Measurements from ENCODE around the gene PHLDA3. TPM values are rescaled to one million over a fixed set of nuclear protein-coding genes. Genes with fewer than 3 reads are reported as not detected.

The PHLDA3 gene
- total RNA-seq, 1 experiment from 2014 or later = 22.1 TPM

- POLR2A ChIA-PET = no interaction called here
- intact Hi-C loops (cut with micrococcal nuclease) = no loop called here
These were observed 17.2 kb upstream of the PHLDA3 start for GRCh38 chr1:201486187-201486586.

DNA sequence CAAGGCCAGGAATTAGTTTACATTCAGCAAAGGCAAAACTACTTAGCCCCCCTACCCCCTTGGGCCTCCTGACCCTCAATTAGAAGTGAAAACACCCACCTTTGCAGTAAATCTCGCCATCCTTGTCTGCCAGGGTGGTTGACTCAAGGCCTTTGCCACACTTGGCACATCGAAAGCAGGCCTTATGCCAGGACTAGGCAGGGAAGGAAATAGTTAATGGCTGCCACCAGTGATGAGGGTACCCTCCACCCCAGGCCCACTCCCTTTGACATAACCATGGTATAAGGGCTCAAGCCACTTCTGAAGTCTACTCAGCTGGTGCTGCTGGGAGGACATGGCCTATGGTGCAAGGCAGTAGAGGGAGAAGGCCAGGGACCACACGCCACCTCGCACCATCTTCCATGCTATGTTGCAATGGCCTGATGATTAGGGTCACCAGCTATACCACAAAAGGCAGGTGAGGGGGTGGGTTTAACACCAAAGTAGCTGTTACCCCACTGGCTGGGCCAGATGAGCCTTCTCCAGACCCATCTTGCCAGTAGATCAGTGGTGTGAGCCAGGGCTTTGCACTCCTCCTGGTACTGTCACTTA lies 16.3 kb upstream of the PHLDA3 start:
- Histone ChIP-seq H3K27ac (ENCODE audit: low read depth, low read length) (no peak overlapping the region), H3K79me2 (ENCODE audit: insufficient read depth, low read length) (no peaks in the 10 kb centered on the region), H3K4me3 (replicated peaks in 1 of 2; ENCODE audit: low read depth in 1 of 2, low read length in 2 of 2) (no peak overlapping the region), H3K9me2 (ENCODE audit: insufficient read depth) (no peaks in the 10 kb centered on the region), H2AFZ (ENCODE audit: low read depth, low read length, poor library complexity, severe bottlenecking) (no peak overlapping the region), H3K4me1 (ENCODE audit: control insufficient read depth in 1 of 2, insufficient read depth in 2 of 2, low read length in 2 of 2) (peaks cover 29 to 41% of the 10 kb centered on the region in 2 experiments; a peak in 3 of 4 replicates), H3K36me3 (ENCODE audit: control insufficient read depth in 1 of 2, insufficient read depth in 2 of 2, low read length in 2 of 2) (no peaks in the 10 kb centered on the region; a peak in 1 of 4 replicates), H4K20me1 (ENCODE audit: insufficient read depth) (no peaks in the 10 kb centered on the region), H3K4me2 (ENCODE audit: low read length) (no peak overlapping the region), H3K9me3 (ENCODE audit: control insufficient read depth in 1 of 2, insufficient read depth in 1 of 2, low read depth in 1 of 2, low read length in 2 of 2) (no peaks in the 10 kb centered on the region), H3K27me3 (ENCODE audit: insufficient read depth, low read length) (no peaks in the 10 kb centered on the region), H3K9ac (ENCODE audit: low read length) (no peak overlapping the region)
- ATAC-seq (no peak), DNase-seq (ENCODE audit: low read depth, low spot score) (no peak)
- no TSS peak for BruUV-seq (replicated peaks)
- ChIA-PET POLR2A (no interaction called here), RAD21 (ENCODE audit: low non-redundant PET in 1 of 2, low total read pairs in 2 of 2, uncharacterized antibody in 2 of 2, unreplicated experiment in 2 of 2) (no interaction called here), CTCF (interaction anchor here (0.6 to 2.3 kb wide), 2 partner anchors 28 to 50 kb away, joined by 3 to 13 read pairs; no protein-coding TSS in a partner anchor)
- intact Hi-C loops (cut with micrococcal nuclease) = no loop called here
- TF ChIP-seq, protein P1, sequence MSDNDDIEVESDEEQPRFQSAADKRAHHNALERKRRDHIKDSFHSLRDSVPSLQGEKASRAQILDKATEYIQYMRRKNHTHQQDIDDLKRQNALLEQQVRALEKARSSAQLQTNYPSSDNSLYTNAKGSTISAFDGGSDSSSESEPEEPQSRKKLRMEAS (IDR thresholded peaks at IDR 0.05) = no peak
- TF ChIP-seq FOSL1 (IDR thresholded peaks at IDR 0.05; ENCODE audit: low read depth) = no peak
- no peak for TF ChIP-seq RAD21 (IDR thresholded peaks at IDR 0.05; ENCODE audit: low read depth)
- no peak for TF ChIP-seq SIN3A (IDR thresholded peaks at IDR 0.05; ENCODE audit: low read depth)
- TF ChIP-seq ZNF274 (IDR thresholded peaks at IDR 0.05; ENCODE audit: low read depth, low read length) = no peak
- TF ChIP-seq, protein P2, sequence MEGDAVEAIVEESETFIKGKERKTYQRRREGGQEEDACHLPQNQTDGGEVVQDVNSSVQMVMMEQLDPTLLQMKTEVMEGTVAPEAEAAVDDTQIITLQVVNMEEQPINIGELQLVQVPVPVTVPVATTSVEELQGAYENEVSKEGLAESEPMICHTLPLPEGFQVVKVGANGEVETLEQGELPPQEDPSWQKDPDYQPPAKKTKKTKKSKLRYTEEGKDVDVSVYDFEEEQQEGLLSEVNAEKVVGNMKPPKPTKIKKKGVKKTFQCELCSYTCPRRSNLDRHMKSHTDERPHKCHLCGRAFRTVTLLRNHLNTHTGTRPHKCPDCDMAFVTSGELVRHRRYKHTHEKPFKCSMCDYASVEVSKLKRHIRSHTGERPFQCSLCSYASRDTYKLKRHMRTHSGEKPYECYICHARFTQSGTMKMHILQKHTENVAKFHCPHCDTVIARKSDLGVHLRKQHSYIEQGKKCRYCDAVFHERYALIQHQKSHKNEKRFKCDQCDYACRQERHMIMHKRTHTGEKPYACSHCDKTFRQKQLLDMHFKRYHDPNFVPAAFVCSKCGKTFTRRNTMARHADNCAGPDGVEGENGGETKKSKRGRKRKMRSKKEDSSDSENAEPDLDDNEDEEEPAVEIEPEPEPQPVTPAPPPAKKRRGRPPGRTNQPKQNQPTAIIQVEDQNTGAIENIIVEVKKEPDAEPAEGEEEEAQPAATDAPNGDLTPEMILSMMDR (IDR thresholded peaks at IDR 0.05 in 2 of 3, conservative IDR thresholded peaks at IDR 0.05 in 1 of 3; ENCODE audit: borderline replicate concordance in 1 of 3, insufficient read depth in 1 of 3, low read depth in 2 of 3, low read length in 2 of 3) = no peak
- TF ChIP-seq YY1 (IDR thresholded peaks at IDR 0.05; ENCODE audit: extremely low read depth, insufficient replicate concordance, low read depth, low read length) = no peak
- no peak for TF ChIP-seq EZH2 (IDR thresholded peaks at IDR 0.05)
- TF ChIP-seq JUND (IDR thresholded peaks at IDR 0.05) = no peak
- TF ChIP-seq REST (IDR thresholded peaks at IDR 0.05; ENCODE audit: low read depth) = no peak
- no peak for TF ChIP-seq ATF3 (IDR thresholded peaks at IDR 0.05)
- TF ChIP-seq EZH2phosphoT487 (IDR thresholded peaks at IDR 0.05; ENCODE audit: borderline replicate concordance) = no peak
- TF ChIP-seq EGR1 (IDR thresholded peaks at IDR 0.05; ENCODE audit: low read depth) = no peak
- no peak for TF ChIP-seq POLR2A (IDR thresholded peaks at IDR 0.05; ENCODE audit: borderline replicate concordance, extremely low read depth, insufficient read depth, insufficient read length)

More at GRCh38 chr1:201486187-201486586, 17.2 kb upstream of the PHLDA3 start:
- Histone ChIP-seq H3K9ac (ENCODE audit: low read length) (no peak overlapping the region), H3K4me1 (ENCODE audit: control insufficient read depth in 1 of 2, insufficient read depth in 2 of 2, low read length in 2 of 2) (peaks cover 25 to 34% of the 10 kb centered on the region in 2 experiments; a peak in 3 of 4 replicates), H3K9me3 (ENCODE audit: control insufficient read depth in 1 of 2, insufficient read depth in 1 of 2, low read depth in 1 of 2, low read length in 2 of 2) (no peaks in the 10 kb centered on the region), H3K4me3 (replicated peaks in 1 of 2; ENCODE audit: low read depth in 1 of 2, low read length in 2 of 2) (no peak overlapping the region), H3K36me3 (ENCODE audit: control insufficient read depth in 1 of 2, insufficient read depth in 2 of 2, low read length in 2 of 2) (no peaks in the 10 kb centered on the region; a peak in 1 of 4 replicates), H3K79me2 (ENCODE audit: insufficient read depth, low read length) (no peaks in the 10 kb centered on the region), H3K4me2 (ENCODE audit: low read length) (no peak overlapping the region), H4K20me1 (ENCODE audit: insufficient read depth) (no peaks in the 10 kb centered on the region), H2AFZ (ENCODE audit: low read depth, low read length, poor library complexity, severe bottlenecking) (no peak overlapping the region), H3K27me3 (ENCODE audit: insufficient read depth, low read length) (no peaks in the 10 kb centered on the region), H3K9me2 (ENCODE audit: insufficient read depth) (no peaks in the 10 kb centered on the region), H3K27ac (ENCODE audit: low read depth, low read length) (no peak overlapping the region)
- no peak for TF ChIP-seq CEBPB (IDR thresholded peaks at IDR 0.05; ENCODE audit: low read depth)
- no peak for TF ChIP-seq POLR2AphosphoS5 (IDR thresholded peaks at IDR 0.05; ENCODE audit: low read depth, low read length)
- DNase-seq (ENCODE audit: low read depth, low spot score) (no peak), ATAC-seq (no peak)
- no TSS peak for BruUV-seq (replicated peaks)
- ChIA-PET CTCF (interaction anchor here (2.3 kb wide), 1 partner anchor 27 kb away, joined by 13 read pairs; no protein-coding TSS in a partner anchor), RAD21 (ENCODE audit: low non-redundant PET in 1 of 2, low total read pairs in 2 of 2, uncharacterized antibody in 2 of 2, unreplicated experiment in 2 of 2) (no interaction called here)
